ENCODE results near the gene KRT7.

KRT7 gene

DNA sequence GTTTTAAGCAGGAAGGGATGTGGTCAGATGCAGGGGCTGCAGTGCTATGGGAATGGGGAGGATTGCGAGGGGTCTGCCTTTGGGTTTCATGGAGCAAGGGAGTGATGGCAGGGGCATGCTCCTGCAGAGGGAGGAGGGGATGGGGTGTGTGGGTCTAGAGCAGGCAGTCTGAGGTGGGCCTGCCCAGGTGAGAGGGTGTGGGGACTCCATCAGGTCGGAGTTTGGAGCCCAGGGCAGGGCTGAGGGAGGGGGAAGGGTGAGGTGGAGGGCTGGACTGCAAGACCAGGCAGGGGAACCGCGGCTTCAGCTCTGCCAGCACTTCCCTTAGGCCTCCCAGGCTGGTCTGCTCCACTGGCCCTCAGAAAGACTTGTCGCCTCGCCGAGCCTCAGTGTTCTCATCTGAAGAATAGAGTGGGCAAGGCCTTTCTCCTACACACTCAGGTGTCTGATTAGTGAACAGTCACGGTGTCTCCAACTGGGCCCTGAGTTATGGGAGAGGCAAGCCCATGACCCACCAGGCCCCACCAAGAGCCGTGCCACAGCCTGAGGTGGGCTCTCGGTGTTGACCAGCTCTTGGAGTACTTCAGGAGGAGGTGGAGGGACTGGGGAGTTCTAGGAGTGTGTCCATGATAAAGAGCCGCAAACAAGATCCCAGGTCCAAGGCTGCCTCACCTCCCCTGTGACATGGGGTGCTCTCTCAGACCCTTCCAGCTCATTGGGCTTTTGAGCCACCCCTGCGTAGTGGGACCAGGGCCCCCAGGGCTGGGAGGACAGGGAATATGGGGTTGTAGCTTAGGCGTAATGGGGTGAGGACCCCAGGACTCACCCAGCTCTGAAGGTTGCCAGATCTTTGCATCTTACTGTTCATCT is 21.1 kb upstream of the KRT7 start:
- FAIRE-seq (no peak), DNase-seq (ENCODE audit: low spot score) (no peak)

DNA sequence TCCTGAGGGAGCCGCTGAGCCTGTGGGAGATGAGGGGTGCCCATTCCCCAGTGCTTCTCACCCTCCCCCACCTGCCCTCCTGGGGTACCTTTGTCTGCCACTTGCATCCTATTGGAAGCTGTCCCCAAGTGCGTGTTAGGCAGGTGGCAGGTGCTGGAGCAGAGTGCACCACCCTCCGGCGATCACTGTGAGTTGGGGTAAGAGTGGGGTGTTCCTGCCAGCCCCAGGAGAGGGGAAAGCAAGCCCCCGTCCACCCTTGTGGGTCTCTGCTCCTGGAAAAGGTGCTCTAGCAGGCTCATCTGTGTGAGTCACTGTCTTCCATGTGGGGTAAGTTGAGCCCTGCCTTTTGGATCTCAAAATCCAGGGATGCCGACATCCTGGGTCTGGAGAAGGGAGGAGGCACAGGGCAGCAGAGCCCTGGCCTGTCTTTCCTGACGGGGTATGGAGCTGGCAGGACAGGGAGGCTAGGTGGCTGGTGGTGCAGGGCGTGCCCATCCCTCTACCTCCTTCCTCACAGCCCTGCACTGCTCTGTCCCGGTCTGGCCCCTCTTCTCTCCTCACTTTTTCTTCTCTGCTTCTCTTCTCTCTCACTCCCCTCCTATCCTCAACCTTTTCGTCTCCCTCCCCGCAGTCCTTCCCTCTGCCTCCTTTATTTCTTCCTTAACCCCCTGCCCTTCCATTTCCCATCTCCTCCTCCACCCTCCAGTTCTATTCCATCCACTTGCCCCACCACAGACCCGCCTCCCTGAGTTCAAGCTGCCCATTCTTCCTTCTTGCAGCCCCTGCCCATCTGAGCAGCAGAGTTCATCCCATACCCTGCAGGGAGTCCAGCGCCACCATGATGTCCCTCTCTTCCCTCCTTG is 20.1 kb upstream of the KRT7 start:
- DNase-seq (ENCODE audit: low spot score) (no peak), FAIRE-seq (no peak)

DNA sequence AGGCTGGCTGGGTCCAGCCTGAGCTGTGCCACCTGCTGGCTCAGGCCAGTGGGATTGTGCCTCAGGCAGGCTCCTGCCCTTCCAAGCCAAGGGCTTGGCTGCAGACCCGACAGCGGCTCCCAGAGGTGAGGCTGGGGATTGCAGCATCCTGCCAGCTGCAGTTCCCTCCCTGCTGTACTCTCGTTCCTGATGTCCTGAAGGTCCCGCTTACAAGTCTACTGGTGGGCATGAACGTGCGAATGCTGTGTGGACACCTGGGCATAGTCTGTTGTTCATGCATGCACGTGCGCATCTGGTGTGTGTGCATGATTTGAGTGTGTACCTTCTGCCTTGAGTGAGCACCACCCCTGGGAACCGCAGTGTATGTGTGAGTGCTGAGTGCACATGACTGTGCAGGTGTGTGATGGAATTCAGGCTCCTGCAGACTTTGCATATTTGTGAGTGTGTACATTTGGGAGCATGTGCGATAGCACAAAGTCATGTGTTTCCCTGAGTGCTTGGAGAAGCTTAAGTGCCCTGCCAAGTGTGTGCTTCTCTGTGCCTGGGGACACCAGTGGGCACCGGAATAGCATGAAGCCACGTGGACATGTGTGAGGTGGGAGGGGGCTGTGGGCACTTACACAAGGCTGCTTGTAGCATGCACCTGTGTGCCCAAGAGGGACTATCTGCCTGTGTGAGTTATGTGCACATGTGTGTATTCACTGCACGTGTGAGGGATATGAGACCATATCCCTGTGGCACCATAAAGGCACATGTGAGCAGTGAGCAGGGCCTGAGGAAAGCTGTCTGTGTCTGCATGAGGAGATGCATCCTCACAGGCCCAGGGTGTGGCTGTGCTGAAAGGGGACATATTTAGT is 19.3 kb upstream of the KRT7 start:
- peak; percentile 30 for FAIRE-seq
- DNase-seq (ENCODE audit: low spot score), result peak; percentile 67

DNA sequence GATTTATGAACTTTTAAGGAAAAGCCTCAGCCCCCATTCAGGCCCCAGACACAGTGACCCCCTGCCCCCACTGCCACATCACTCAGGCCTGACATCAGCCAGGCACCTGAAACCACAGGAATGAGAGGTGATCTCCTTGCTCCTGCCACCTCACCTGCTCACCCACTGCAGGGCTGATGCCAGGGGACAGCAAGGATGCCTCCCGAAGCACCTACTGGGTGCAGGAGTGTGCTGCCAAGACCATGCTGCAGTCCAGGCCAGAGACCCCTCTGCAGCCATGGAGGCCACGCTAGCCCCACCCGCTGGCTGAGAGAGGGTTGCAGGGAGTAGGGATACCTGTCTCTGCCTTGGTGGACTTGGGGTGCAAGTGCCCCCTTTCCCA is 18.6 kb upstream of the KRT7 start:
- no peak for FAIRE-seq
- DNase-seq (ENCODE audit: low spot score), result no peak

DNA sequence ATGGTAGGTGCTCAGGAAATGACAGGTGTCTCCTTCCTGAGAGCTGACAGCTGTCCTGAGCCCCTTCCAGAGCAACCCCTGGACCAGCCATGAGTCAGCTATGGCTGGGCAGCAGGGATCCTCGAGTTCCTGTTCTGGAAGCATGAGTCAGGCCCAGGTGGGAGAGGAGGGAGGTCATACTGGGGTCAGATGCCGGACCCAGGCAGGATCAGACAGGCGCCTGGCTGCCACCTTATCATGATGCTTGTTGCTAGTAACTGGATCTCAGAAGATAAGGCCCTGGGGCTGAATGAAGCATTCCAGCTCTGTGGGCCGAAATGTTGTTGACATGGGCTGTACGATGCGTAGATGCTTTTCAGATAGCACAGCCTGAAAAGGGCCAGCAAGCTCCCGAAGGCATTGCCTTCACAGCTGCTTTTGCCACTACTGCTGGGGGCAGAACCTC is 17.4 kb upstream of the KRT7 start:
- DNase-seq (ENCODE audit: low spot score), result peak; percentile 92

DNA sequence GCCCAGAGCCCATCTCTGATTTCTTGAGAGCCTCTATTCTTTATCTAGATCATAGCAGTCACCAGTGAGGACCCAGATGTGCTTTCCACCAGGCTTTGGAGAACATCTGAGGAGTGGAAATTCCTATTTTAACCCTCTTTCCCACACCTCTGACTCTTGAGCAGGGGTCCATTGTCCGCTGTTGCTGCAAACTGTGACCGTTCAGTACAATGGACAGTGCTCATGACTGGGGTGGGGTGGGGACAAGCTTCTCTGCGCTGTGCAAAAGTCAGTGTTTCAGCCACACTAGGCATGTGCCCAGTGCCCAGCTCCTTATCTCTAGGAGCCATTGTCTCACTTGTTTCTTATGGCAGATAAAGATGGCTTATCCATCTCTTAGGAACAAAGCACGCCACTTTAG is 16.9 kb upstream of the KRT7 start:
- no peak for DNase-seq (ENCODE audit: low spot score)
- FAIRE-seq, result no peak

More for the DNA sequence above, 17.4 kb upstream of the KRT7 start:
- peak; percentile 78 for FAIRE-seq

DNA sequence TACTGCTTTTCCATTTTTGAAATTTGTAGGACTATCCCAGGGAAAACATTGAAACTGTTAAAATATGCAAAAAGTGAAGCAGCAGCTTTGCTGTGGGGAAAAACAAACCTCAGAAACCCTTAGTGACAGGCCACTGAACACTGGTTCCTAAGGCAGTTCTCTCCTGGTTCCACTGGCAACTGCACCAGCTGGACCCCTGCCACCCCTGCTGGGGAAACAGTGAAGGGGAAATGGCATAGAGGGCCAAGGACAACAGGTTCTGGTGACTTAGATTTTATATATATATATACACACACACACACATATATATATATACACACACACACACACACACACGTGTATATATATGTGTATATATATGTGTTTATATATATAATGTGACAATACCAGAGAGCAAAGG is 16.2 kb upstream of the KRT7 start:
- FAIRE-seq, result no peak

DNA sequence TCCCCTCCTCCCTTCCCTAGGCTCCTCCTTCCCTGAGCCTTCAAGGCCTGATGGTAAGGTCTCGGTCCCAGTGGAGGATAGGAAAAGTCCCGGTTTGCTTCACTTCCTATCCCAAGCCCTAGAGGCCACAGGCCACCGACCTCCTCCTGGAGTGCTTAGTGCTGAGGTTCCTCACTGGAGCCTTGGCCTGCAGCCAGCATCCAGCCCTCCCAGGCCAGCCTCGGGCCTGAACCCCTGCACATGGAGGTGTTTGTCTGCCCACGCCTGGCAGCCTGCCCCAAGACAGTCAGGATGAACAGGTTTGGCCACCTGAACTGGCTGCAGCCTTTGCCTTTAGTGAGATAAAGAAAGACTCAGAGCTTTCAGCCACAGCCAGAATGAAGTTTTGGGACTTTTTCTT is 15.8 kb upstream of the KRT7 start:
- no peak for FAIRE-seq
- DNase-seq (ENCODE audit: low spot score), result peak; percentile 51

More for the DNA sequence above, 16.2 kb upstream of the KRT7 start:
- DNase-seq (ENCODE audit: low spot score), result no peak

DNA sequence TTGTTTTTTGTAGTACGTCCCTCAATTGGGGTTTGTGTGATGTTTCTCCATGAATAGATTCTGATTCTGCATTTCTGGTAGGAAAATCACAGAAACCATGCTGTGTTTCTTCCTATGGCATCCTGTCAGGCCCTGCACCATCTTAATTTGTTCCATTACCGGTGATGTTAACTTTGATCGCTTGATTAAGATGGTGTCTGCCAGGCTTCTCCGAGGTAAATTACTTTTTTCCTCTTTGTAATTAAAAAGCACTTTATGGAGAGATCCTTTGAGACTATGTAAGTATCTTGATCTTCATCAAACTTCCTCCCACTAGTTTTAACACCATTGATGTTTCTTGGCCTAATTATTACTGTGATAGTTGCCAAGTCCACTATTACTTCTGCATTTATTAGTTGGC is 15.0 kb upstream of the KRT7 start:
- no peak for FAIRE-seq
- no peak for DNase-seq (ENCODE audit: low spot score)

DNA sequence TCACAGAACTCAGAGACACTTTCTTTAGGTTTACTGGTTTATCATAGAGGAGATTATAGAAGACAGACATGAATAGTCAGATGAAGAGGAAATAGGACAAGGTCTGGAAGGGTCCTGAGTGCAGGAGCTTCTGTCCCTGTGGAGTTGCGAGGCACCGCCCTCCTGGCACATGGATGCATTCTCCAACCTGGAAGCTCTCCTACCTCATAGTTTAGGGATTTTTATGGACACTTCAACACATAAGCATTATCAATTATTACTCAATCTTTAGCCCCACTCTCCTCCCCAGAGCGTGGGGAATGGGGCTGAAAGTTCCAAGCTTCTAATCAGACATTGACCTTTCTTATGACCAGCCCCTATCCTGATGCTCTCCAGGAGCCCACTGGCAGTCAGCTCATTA is 12.6 kb upstream of the KRT7 start:
- no peak for DNase-seq (ENCODE audit: low spot score)
- no peak for FAIRE-seq

DNA sequence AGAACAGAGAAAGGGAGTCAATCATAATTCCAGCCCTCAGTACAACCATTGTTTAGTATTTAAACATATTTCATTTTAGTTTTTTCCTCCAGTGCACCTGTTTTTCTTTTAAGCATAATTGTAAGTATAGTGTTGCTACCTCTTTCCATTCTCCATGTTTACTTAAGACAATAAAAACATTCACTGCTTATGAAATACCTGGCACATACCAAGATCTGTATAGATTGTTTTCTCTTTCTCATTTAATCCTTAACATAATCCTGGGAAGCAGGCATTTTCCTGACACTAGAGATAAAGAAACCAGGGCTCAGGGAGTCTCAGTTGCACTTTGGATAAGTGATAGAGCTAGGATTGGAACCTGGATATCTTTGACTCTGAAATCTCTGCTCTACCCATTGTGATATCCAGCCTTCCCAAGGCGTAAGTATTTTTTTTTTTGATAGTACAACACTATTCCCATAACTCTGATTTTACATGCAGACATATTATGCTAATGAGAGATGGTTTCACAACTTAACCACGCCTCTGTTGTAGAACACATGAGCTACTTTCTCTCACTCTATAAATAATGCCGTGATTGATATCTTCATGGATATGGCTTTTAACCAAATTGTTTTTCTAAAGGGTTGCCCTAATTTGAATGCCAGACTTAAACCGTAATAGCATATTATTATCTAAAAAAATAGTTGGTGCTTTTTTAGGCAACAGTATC is 11.8 kb upstream of the KRT7 start:
- no peak for DNase-seq (ENCODE audit: low spot score)
- no peak for FAIRE-seq

DNA sequence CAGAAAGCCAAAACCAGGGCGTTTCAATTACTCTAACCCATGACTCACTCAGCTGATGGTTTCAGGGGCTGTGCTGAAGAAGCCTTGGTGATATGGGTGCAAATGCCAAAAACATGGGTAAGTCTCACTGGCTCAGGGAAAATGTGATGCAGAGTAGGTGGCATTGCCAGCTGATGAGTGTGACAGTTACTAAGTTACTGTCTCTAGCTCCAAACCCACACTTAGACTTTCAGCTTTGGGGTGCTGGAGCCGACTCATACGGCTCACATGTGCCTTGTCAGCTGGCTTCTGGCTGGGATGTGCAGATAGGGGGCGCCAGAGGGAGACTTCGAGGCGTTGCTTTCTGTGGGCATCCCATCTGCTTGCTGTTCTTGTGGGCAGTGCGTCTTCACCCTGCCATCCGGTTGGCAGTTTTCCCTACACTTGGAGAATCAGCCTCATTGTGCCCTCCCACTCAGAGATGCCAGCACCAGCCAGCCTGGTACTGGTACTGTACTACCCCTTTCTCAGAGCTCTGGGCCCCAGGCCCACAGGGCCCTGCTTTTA is 11.1 kb upstream of the KRT7 start:
- FAIRE-seq (no peak), DNase-seq (ENCODE audit: low spot score) (peak; percentile 61)

DNA sequence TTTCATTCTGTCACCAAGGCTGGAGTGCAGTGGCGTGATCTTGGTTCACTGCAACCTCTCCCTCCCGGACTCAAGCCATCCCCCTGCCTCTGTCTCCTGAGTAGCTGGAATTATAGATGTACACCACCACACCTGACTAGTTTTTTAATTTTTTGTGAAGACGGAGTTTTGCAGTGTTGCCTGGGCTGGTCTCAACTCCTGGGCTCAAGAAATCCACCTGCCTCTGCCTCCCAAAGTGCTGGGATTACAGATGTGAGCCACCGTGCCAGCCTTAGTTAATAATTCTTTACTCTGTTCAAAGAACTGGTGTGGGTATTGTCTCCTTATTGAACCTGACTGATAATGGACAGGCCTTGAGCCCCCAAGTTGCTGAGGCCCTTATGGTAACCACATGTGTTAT is 10.4 kb upstream of the KRT7 start:
- no peak for FAIRE-seq
- no peak for DNase-seq (ENCODE audit: low spot score)

DNA sequence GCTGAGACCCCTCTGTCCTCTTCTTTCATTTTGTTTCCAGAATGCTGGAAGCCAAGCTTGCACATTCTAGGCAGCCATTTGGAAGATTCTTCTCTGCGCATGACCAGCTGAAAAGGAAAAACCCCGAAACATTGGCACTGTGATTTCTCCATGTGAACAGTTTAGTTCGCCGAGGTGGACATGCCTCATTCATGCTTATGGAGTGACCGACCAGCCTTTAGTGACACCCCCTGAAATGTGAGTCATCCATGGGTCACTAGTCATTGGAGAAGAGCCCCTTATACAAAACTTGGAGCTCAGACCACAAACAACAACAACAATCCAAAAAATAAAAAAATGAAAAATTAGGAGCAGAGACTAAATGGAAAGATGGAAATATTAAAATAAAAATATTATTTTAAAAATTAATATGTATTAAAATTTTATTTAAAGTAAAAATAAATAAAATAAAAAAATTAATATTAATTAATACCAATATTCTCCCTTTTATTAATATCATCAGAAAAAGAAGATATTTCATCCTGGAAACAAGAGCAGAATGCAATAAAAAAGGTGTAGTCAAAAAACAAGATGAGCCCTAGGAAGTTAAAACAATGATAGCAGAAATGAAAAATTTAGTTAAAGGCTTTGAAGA is 9.5 kb upstream of the KRT7 start:
- no peak for DNase-seq (ENCODE audit: low spot score)
- FAIRE-seq, result peak; percentile 63

DNA sequence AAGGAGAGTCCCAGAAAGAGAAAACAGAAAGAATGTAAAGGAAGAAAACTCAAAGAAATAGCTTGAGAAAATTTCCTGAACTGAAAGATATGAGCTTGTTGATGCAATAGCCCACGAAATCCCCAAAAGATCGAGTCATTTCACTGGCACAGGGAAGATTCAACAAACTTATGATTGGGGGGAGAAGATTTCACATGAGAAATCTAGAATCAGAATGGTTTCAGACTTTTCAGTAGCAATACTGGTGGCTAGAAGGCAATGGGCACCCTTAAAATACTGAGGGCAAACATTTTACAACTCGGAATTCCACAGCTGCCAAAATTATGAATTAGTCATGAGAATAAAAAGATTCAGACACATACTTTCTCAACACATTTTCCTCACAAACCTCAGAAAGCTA is 8.9 kb upstream of the KRT7 start:
- FAIRE-seq (no peak), DNase-seq (ENCODE audit: low spot score) (no peak)

DNA sequence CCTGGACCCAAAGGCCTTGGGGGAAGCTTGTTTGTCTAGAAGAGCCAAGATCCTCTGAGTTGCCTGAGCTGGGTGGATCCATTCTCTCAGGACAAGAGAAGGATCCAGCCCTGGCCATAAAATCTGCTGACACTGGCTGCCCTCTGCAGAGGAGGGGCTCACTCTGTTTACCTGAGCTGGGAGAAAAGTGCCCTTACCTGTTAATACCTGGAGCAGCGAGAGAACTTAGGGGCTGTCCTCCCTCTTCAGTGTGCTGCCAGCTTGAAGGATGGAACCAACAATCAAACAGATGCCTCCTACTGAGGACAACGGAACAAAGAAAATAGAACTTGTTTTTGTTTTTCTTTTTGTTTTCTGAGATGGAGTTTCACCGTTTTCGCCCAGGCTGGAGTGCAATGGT is 7.3 kb upstream of the KRT7 start:
- DNase-seq (ENCODE audit: low spot score) (no peak), FAIRE-seq (no peak)

DNA sequence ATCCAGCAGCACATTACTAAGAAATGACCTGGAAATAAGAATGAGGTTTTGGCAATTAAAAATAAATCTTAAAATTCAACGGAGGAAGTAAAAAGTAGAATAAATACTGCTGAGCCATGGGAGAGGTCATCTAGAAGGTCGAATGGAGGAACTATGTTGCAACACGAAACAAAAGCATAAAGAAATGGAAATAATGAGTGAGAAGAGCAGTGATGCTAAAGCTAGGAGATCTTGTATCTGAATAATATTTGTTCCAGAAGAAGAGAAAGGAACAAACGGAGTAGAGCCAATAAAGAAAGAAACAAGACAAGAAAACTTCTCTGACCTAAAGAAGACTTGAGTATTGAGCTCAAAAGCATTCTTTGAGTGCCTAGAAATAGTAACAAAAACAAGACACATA is 6.6 kb upstream of the KRT7 start:
- no peak for DNase-seq (ENCODE audit: low spot score)
- FAIRE-seq, result no peak

DNA sequence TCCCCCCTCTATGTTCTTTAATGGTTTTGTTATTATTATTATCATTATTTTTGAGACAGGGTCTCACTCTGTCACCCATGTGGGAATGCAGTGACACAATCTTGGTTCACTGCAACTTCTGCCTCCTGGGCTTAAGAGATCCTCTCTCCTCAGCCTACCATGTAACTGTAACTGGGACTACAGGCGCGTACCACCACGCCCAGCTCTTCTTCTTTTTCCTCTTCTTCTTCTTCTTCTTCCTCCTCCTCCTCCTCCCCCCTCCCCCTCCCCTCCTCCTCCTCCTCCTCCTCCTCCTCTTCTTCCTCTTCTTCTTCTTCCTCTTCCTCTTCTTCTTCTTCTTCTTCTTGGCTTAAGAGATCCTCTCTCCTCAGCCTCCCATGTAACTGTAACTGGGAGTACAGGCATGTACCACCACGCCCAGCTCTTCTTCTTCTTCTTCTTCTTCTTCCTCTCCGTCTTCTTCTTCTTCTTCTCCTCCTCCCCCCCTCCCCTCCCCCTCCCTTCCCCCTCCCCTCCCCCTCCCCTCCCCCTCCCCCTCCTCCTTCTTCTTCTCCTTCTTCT is 5.4 kb upstream of the KRT7 start:
- DNase-seq (ENCODE audit: low spot score) (no peak), FAIRE-seq (no peak)

DNA sequence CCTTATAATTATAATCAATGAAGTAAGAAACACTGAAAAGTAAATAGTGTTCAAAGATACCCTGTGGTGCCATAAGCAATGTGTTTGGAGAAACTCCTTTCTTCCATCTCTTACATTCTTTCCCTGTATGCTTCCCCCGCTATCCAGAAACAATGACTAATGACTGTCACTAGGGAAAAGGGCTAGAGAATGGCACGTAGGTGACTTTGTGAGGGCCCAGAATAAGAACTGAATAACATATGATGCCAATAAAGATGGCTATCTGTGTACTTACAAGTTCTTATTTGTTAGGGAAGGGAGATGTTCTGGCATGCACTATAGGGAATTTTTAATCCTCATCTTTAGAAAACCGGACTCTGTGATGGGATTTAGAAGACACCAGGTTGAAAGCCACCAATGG is 4.7 kb upstream of the KRT7 start:
- DNase-seq (ENCODE audit: low spot score), result no peak

DNA sequence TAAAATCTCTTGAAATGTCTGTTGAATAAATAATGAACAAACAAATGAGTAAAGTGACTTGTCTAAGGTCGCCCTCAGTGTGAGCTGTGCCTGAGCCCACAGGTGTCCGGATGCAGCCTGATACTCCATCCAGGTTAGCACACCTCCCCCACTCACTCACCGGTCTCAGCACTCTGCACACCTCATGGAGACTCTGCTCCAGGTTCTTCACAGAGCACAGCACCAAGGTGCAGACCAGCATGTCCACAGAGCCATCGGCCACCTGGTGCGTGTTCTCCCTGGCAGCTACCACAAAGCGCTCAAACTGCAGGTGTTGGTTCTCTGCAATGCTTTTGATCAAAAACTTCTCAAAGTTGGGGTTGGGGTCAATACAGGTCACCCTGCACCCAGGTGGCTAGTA is 4.1 kb upstream of the KRT7 start:
- FAIRE-seq (no peak), DNase-seq (ENCODE audit: low spot score) (no peak)

More for the DNA sequence above, 4.7 kb upstream of the KRT7 start:
- FAIRE-seq, result no peak
